Fibroblast of peridontal ligament (primary cell): Measurements from ENCODE around the gene GCM1.

Source experiments
- DNase-seq: peaks from one replicate; pipeline ENCODE4 v3.0.0-alpha.2; 2010; ENCODE audit errors: extremely low read depth

The GCM1 gene

GRCh38 chr6:53152576-53152975 is 3.9 kb upstream of the GCM1 start:
- DNase-seq, result no peak

- DNase-seq, result no peak
These were observed 3.0 kb upstream of the GCM1 start for GRCh38 chr6:53151676-53152075.

- DNase-seq, result no peak
These were observed 3.8 kb downstream of the GCM1 start for GRCh38 chr6:53144802-53145201.

GRCh38 chr6:53143710-53144109 is 4.9 kb downstream of the GCM1 start:
- no peak for DNase-seq

GRCh38 chr6:53142810-53143209 is 5.8 kb downstream of the GCM1 start:
- DNase-seq, result no peak

GRCh38 chr6:53139841-53140413 is 8.7 kb downstream of the GCM1 start:
- DNase-seq, result no peak

- no peak for DNase-seq
These were observed 12.5 kb downstream of the GCM1 start for GRCh38 chr6:53136000-53136609.

GRCh38 chr6:53134601-53135235 is 13.9 kb downstream of the GCM1 start:
- DNase-seq, result no peak

- DNase-seq, result no peak
These were observed 14.7 kb downstream of the GCM1 start for GRCh38 chr6:53133961-53134360.

- DNase-seq, result no peak
These were observed 17.9 kb downstream of the GCM1 start for GRCh38 chr6:53130569-53131290.

- DNase-seq, result no peak
These were observed 19.8 kb downstream of the GCM1 start for GRCh38 chr6:53128842-53129241.

- DNase-seq, result no peak
These were observed 23.4 kb downstream of the GCM1 start for GRCh38 chr6:53125276-53125675.

GRCh38 chr6:53124131-53124800 is 24.4 kb downstream of the GCM1 start:
- DNase-seq, result no peak

GRCh38 chr6:53119772-53120409 is 28.8 kb downstream of the GCM1 start:
- peak; percentile 55 for DNase-seq

GRCh38 chr6:53119349-53119748 is 29.3 kb downstream of the GCM1 start:
- no peak for DNase-seq

- DNase-seq, result no peak
These were observed 32.9 kb downstream of the GCM1 start for GRCh38 chr6:53115741-53116140.

GRCh38 chr6:53115113-53115512 is 33.5 kb downstream of the GCM1 start:
- no peak for DNase-seq

- no peak for DNase-seq
These were observed 34.9 kb downstream of the GCM1 start for GRCh38 chr6:53113742-53114141.

GRCh38 chr6:53112871-53113270 is 35.8 kb downstream of the GCM1 start:
- no peak for DNase-seq

GRCh38 chr6:53112404-53112803 is 36.2 kb downstream of the GCM1 start:
- no peak for DNase-seq

GRCh38 chr6:53111865-53112264 is 36.8 kb downstream of the GCM1 start:
- no peak for DNase-seq

- no peak for DNase-seq
These were observed 39.0 kb downstream of the GCM1 start for GRCh38 chr6:53109612-53110011.
